Trophoblast cell (in vitro differentiated cells and primary cell): ENCODE results near the gene VMP1.
A peak's percentile ranks its signal among the peaks of the same experiment; 100 is the strongest.

Experiments used
- DNase-seq, 2 donors: peaks; one replicate each; pipeline ENCODE4 v3.0.0-alpha.2; 2016
- H2AFZ ChIP-seq: 2 replicates; pipeline ENCODE4 v1.6.1; 2013; ENCODE audit warnings: low read length, moderate library complexity, mild to moderate bottlenecking; ENCODE audit not compliant: insufficient read depth, poor library complexity
- H2AK5ac ChIP-seq: 2 replicates; pipeline ENCODE4 v1.6.1; 2013; ENCODE audit warnings: mild to moderate bottlenecking, low read length
- H2BK120ac ChIP-seq: 2 replicates; pipeline ENCODE4 v1.6.1; 2013; ENCODE audit warnings: low read length, mild to moderate bottlenecking, moderate library complexity; ENCODE audit not compliant: insufficient read depth, poor library complexity
- H2BK12ac ChIP-seq: 2 replicates; pipeline ENCODE4 v1.6.1; 2013; ENCODE audit warnings: mild to moderate bottlenecking, low read length, moderate library complexity
- H2BK5ac ChIP-seq: 2 replicates; pipeline ENCODE4 v1.6.1; 2013; ENCODE audit warnings: low read length, low read depth, moderate library complexity, mild to moderate bottlenecking; ENCODE audit not compliant: poor library complexity
- H3K14ac ChIP-seq: 2 replicates; pipeline ENCODE4 v1.6.1; 2013; ENCODE audit warnings: mild to moderate bottlenecking, low read length
- H3K18ac ChIP-seq: 2 replicates; pipeline ENCODE4 v1.6.1; 2013; ENCODE audit warnings: mild to moderate bottlenecking, low read length
- H3K23ac ChIP-seq: 2 replicates; pipeline ENCODE4 v1.6.1; 2013; ENCODE audit warnings: low read length
- H3K27ac ChIP-seq: 2 replicates; pipeline ENCODE4 v1.5.1; 2013; ENCODE audit warnings: low read depth, mild to moderate bottlenecking, inconsistent platforms, low read length, moderate library complexity
- H3K27me3 ChIP-seq: 2 replicates; pipeline ENCODE4 v1.6.1; 2013; ENCODE audit warnings: inconsistent platforms, mild to moderate bottlenecking, low read length, moderate library complexity; ENCODE audit not compliant: insufficient read depth
- H3K36me3 ChIP-seq, 2 experiments: 1 replicate in 1 of 2; 2 replicates in 1 of 2; pipeline ENCODE4 v1.6.1; 2013; ENCODE audit warnings: low read length in 2 of 2, mild to moderate bottlenecking in 2 of 2, moderate library complexity in 1 of 2; ENCODE audit not compliant: insufficient read depth in 2 of 2, control insufficient read depth in 1 of 2
- H3K4ac ChIP-seq: 2 replicates; pipeline ENCODE4 v1.6.1; 2013; ENCODE audit warnings: low read depth, mild to moderate bottlenecking, low read length, moderate library complexity
- H3K4me1 ChIP-seq, 2 experiments: 1 replicate in 1 of 2; 2 replicates in 1 of 2; pipeline ENCODE4 v1.6.1; 2013; ENCODE audit warnings: low read length in 2 of 2, mild to moderate bottlenecking in 2 of 2, moderate library complexity in 1 of 2; ENCODE audit not compliant: insufficient read depth in 2 of 2, control insufficient read depth in 1 of 2
- H3K4me2 ChIP-seq: 2 replicates; pipeline ENCODE4 v1.6.1; 2013; ENCODE audit warnings: inconsistent platforms, mild to moderate bottlenecking, low read length, moderate library complexity
- H3K4me3 ChIP-seq: 2 replicates; pipeline ENCODE4 v1.5.1; 2013; ENCODE audit warnings: mild to moderate bottlenecking, low read depth, low read length, inconsistent platforms
- H3K79me1 ChIP-seq: one replicate; pipeline ENCODE4 v1.6.1; 2013; ENCODE audit warnings: low read length
- H3K79me2 ChIP-seq: 2 replicates; pipeline ENCODE4 v1.6.1; 2013; ENCODE audit warnings: low read length, mild to moderate bottlenecking; ENCODE audit not compliant: control insufficient read depth, insufficient read depth, poor library complexity
- H3K9ac ChIP-seq: 2 replicates; pipeline ENCODE4 v1.6.1; 2013; ENCODE audit warnings: mild to moderate bottlenecking, low read length
- H3K9me3 ChIP-seq: 2 replicates; pipeline ENCODE4 v1.6.1; 2013; ENCODE audit warnings: low read depth, mild to moderate bottlenecking, control low read depth, inconsistent platforms, low read length; ENCODE audit not compliant: insufficient read depth
- H4K12ac ChIP-seq: 2 replicates; pipeline ENCODE4 v1.6.1; 2013; ENCODE audit warnings: low read depth, mild to moderate bottlenecking, low read length, moderate library complexity
- H4K8ac ChIP-seq: 2 replicates; pipeline ENCODE4 v1.6.1; 2013; ENCODE audit warnings: low read depth, mild to moderate bottlenecking, low read length, moderate library complexity
- H4K91ac ChIP-seq: one replicate; pipeline ENCODE4 v1.6.1; 2013; ENCODE audit warnings: low read depth, mild to moderate bottlenecking, low read length, moderate library complexity
- WGBS: extraction: QIAGEN DNeasy Blood & Tissue Kit; methylation state at CpG from one replicate; pipeline ENCODE4 v1.1.7; 2013; ENCODE audit warnings: missing lambda C conversion rate; ENCODE audit not compliant: insufficient read length, insufficient coverage; ENCODE audit errors: extremely low coverage; 5-methylcytosine and 5-hydroxymethylcytosine counted together

The VMP1 gene

GRCh38 chr17:59776577-59776976 lies 69.1 kb downstream of the VMP1 start:
- no peak overlapping the region for H3K18ac ChIP-seq
- H3K4ac ChIP-seq, result no peak overlapping the region
- H4K12ac ChIP-seq, result no peak overlapping the region
- no peak overlapping the region for H2AK5ac ChIP-seq
- H3K27me3 ChIP-seq, result no peaks in the 10 kb centered on the region
- no CpG with 5 or more reads among the region's 1 CpG for WGBS
- no peaks in the 10 kb centered on the region for H3K9me3 ChIP-seq
- H3K4me1 ChIP-seq, result no peaks in the 10 kb centered on the region
- H2BK12ac ChIP-seq, result no peak overlapping the region
- H3K79me1 ChIP-seq, result no peaks in the 10 kb centered on the region
- H3K27ac ChIP-seq, result no peak overlapping the region
- no peak overlapping the region for H4K8ac ChIP-seq
- H3K36me3 ChIP-seq, result peaks cover 10 to 12% of the 10 kb centered on the region in 2 experiments
- H2AFZ ChIP-seq, result no peak overlapping the region
- H3K9ac ChIP-seq, result no peak overlapping the region
- no peak overlapping the region for H2BK5ac ChIP-seq
- H3K23ac ChIP-seq, result no peak overlapping the region
- no peak overlapping the region for H3K4me2 ChIP-seq
- H2BK120ac ChIP-seq, result no peak overlapping the region
- no peak overlapping the region for H3K14ac ChIP-seq
- no peak overlapping the region for H4K91ac ChIP-seq
- peak; percentile 44 to 83 for DNase-seq
- H3K79me2 ChIP-seq, result no peaks in the 10 kb centered on the region
- no peak overlapping the region for H3K4me3 ChIP-seq

DNA sequence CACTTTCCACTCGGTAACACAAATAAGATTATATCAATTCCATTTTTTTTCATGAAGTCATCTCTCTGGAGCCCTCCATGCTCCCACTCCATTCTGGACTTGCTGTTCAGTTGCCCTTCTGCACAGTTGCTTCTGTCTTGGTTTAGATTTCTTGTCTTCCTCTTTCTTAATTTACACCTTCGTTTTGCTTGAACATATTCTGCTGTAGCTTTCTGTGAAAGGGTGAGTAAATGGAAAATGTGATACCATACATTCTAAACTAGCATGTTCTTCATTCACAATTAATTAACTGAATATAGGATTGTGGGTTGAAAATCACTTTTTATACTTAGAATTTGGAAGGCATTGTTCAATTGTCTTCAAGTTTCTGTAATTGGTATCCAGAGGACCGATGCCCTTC lies 69.6 kb downstream of the VMP1 start:
- no peak for DNase-seq
- no peaks in the 10 kb centered on the region for H3K79me1 ChIP-seq
- no peaks in the 10 kb centered on the region for H3K9me3 ChIP-seq
- no peak overlapping the region for H2BK5ac ChIP-seq
- H3K79me2 ChIP-seq, result no peaks in the 10 kb centered on the region
- H3K36me3 ChIP-seq, result peaks cover 10 to 12% of the 10 kb centered on the region in 2 experiments
- no peak overlapping the region for H3K4ac ChIP-seq
- no peak overlapping the region for H2AFZ ChIP-seq
- H3K27me3 ChIP-seq, result no peaks in the 10 kb centered on the region
- no peak overlapping the region for H3K14ac ChIP-seq
- H3K27ac ChIP-seq, result no peak overlapping the region
- H2AK5ac ChIP-seq, result no peak overlapping the region
- H3K18ac ChIP-seq, result no peak overlapping the region
- no peaks in the 10 kb centered on the region for H3K4me1 ChIP-seq
- no peak overlapping the region for H3K4me3 ChIP-seq
- no peak overlapping the region for H4K8ac ChIP-seq
- H3K23ac ChIP-seq, result no peak overlapping the region
- H3K9ac ChIP-seq, result no peak overlapping the region
- no peak overlapping the region for H2BK12ac ChIP-seq
- no peak overlapping the region for H4K12ac ChIP-seq
- H2BK120ac ChIP-seq, result no peak overlapping the region
- H3K4me2 ChIP-seq, result no peak overlapping the region
- H4K91ac ChIP-seq, result no peak overlapping the region
- no CpG with 5 or more reads among the region's 3 CpGs for WGBS

DNA sequence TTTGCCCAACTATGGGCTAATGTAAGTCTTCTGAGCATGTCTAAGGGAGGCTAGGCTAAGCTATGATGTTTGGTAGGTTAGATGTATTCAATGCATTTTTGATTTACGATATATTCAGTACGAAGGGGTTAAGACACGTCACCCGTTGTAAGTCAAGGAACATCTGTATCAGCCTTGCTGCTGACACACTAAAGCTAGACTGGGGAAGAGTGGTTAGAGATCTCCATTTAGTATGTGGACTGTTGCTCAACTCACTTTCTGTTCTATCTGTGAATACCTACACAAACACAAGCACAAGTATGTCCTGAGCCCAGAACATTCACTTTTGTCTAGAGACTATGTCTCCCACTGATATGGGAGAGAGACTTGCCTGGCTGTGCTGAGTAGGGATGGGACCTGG lies 71.5 kb downstream of the VMP1 start:
- H3K79me1 ChIP-seq, result peaks cover 4% of the 10 kb centered on the region
- H3K4ac ChIP-seq, result no peak overlapping the region
- H2BK120ac ChIP-seq, result no peak overlapping the region
- H2BK5ac ChIP-seq, result no peak overlapping the region
- H3K27ac ChIP-seq, result no peak overlapping the region
- H2BK12ac ChIP-seq, result peak overlapping the region; percentile 28
- H3K14ac ChIP-seq, result no peak overlapping the region
- no peak overlapping the region for H3K23ac ChIP-seq
- H3K9me3 ChIP-seq, result no peaks in the 10 kb centered on the region
- H3K4me2 ChIP-seq, result no peak overlapping the region
- no peak overlapping the region for H4K8ac ChIP-seq
- WGBS, result no CpG with 5 or more reads among the region's 4 CpGs
- no peaks in the 10 kb centered on the region for H3K79me2 ChIP-seq
- H3K9ac ChIP-seq, result no peak overlapping the region
- H3K18ac ChIP-seq, result no peak overlapping the region
- DNase-seq, result no peak
- H4K12ac ChIP-seq, result no peak overlapping the region
- no peak overlapping the region for H4K91ac ChIP-seq
- H3K36me3 ChIP-seq, result peaks cover 8 to 12% of the 10 kb centered on the region in 2 experiments
- H2AFZ ChIP-seq, result no peak overlapping the region
- H2AK5ac ChIP-seq, result no peak overlapping the region
- H3K4me1 ChIP-seq, result peaks cover 0 to 2% of the 10 kb centered on the region in 2 experiments
- no peaks in the 10 kb centered on the region for H3K27me3 ChIP-seq
- H3K4me3 ChIP-seq, result no peak overlapping the region

- WGBS, result no CpG with 5 or more reads among the region's 1 CpG
- H3K18ac ChIP-seq, result no peak overlapping the region
- H3K23ac ChIP-seq, result no peak overlapping the region
- H3K27me3 ChIP-seq, result no peaks in the 10 kb centered on the region
- H2AFZ ChIP-seq, result no peak overlapping the region
- H3K9me3 ChIP-seq, result no peaks in the 10 kb centered on the region
- H2BK12ac ChIP-seq, result no peak overlapping the region
- H3K79me1 ChIP-seq, result peaks cover 5% of the 10 kb centered on the region
- no peak overlapping the region for H3K14ac ChIP-seq
- H3K27ac ChIP-seq, result no peak overlapping the region
- no peak overlapping the region for H4K12ac ChIP-seq
- no peak overlapping the region for H2AK5ac ChIP-seq
- no peak overlapping the region for H3K4me2 ChIP-seq
- H3K4ac ChIP-seq, result no peak overlapping the region
- H2BK5ac ChIP-seq, result no peak overlapping the region
- H3K9ac ChIP-seq, result no peak overlapping the region
- peaks cover 6 to 10% of the 10 kb centered on the region in 2 experiments for H3K36me3 ChIP-seq
- no peak overlapping the region for H2BK120ac ChIP-seq
- no peak overlapping the region for H4K91ac ChIP-seq
- no peaks in the 10 kb centered on the region for H3K79me2 ChIP-seq
- no peak for DNase-seq
- peaks cover 0 to 2% of the 10 kb centered on the region in 2 experiments for H3K4me1 ChIP-seq
- no peak overlapping the region for H4K8ac ChIP-seq
- no peak overlapping the region for H3K4me3 ChIP-seq
These were observed 72.1 kb downstream of the VMP1 start for GRCh38 chr17:59779521-59779920.
